ENCODE results near the gene CSRP3.

- TF ChIP-seq CTCF (IDR thresholded peaks at IDR 0.05; ENCODE audit: low read depth, low read length, missing input control) (no peak), TAF1 (conservative IDR thresholded peaks at IDR 0.05) (no peak), RAD21 (IDR thresholded peaks at IDR 0.05) (no peak), JUND (IDR thresholded peaks at IDR 0.05) (no peak), MAX (IDR thresholded peaks at IDR 0.05) (no peak), SP1 (IDR thresholded peaks at IDR 0.05) (no peak)
These were observed 36.0 kb upstream of the CSRP3 start for GRCh38 chr11:19237813-19238212.

Measured in liver (tissue), 3 donors.